Calu3 (cell line): Measurements from ENCODE around the gene B9D2. TPM values are rescaled to one million over a fixed set of nuclear protein-coding genes. Genes with fewer than 3 reads are reported as not detected.

Source experiments
- BruUV-seq: library from RNA; stranded (reverse); fragments of 400-500 nt; replicated peaks from 2 replicates; lab custom pipeline; 2021; lab: Mats Ljungman, UMichigan
- CTCF ChIA-PET: fragments of 300-600 bp; sonication (Branson Sonifier 250); formaldehyde crosslinking; loops from one replicate; lab custom pipeline; 2022; ENCODE audit warnings: antibody characterized with exemption; lab: Charles Lee
- DNase-seq: peaks from one replicate; pipeline ENCODE4 v3.0.0; 2022
- H3K27ac Mint-ChIP-seq: one replicate; pipeline ENCODE4 v1.8.0; 2022; ENCODE audit warnings: mixed read lengths; ENCODE audit not compliant: unreplicated experiment
- H3K27me3 Mint-ChIP-seq: one replicate; pipeline ENCODE4 v1.8.0; 2022; ENCODE audit warnings: mixed read lengths; ENCODE audit not compliant: unreplicated experiment
- H3K36me3 Mint-ChIP-seq: one replicate; pipeline ENCODE4 v1.8.0; 2022; ENCODE audit warnings: mild to moderate bottlenecking, moderate library complexity, mixed read lengths; ENCODE audit not compliant: insufficient read depth, unreplicated experiment
- H3K4me1 Mint-ChIP-seq: one replicate; pipeline ENCODE4 v1.8.0; 2022; ENCODE audit warnings: mild to moderate bottlenecking, low read depth, mixed read lengths; ENCODE audit not compliant: unreplicated experiment
- H3K4me3 Mint-ChIP-seq: one replicate; pipeline ENCODE4 v1.8.0; 2022; ENCODE audit warnings: mild to moderate bottlenecking, low read depth, moderate library complexity, mixed read lengths; ENCODE audit not compliant: unreplicated experiment
- H3K9me3 Mint-ChIP-seq: one replicate; pipeline ENCODE4 v1.8.0; 2022; ENCODE audit warnings: low read depth, mixed read lengths; ENCODE audit not compliant: unreplicated experiment
- CTCF ChIP-seq: fragments of 200-600 bp; IDR thresholded peaks from one replicate; pipeline ENCODE4 v1.8.0; 2022; ENCODE audit warnings: antibody characterized with exemption; ENCODE audit not compliant: unreplicated experiment
- intact Hi-C: fragments of 100-400 bp; cut with micrococcal nuclease; formaldehyde crosslinking; loops from one replicate; pipeline ENCODE4 v1.10.0; 2022; ENCODE audit not compliant: unreplicated experiment
- total RNA-seq: library from RNA; stranded (reverse); gene quantifications from 2 replicates; pipeline ENCODE4 v1.2.3, GENCODE V29; 2022

Gene B9D2
- total RNA-seq, 1 experiment from 2014 or later = 6.4 TPM

- H3K36me3 Mint-ChIP-seq = peaks cover 81% of the 10 kb centered on the region
- no peak for TF ChIP-seq CTCF
- CTCF ChIA-PET = no interaction called here
These were observed 39.7 kb downstream of the B9D2 start for GRCh38 chr19:41324231-41324702.

GRCh38 chr19:41323430-41324125, 40.4 kb downstream of the B9D2 start:
- Mint-ChIP-seq H3K36me3 (peaks cover 76% of the 10 kb centered on the region), H3K4me1 (peaks cover 50% of the 10 kb centered on the region), H3K4me3 (no peak overlapping the region), H3K27me3 (no peaks in the 10 kb centered on the region), H3K27ac (peak overlapping the region; percentile 42), H3K9me3 (no peaks in the 10 kb centered on the region)
- CTCF ChIA-PET = no interaction called here
- intact Hi-C loops = no loop called here
- no TSS peak for BruUV-seq
- no peak for TF ChIP-seq CTCF
- DNase-seq = peak; percentile 55

More at GRCh38 chr19:41324231-41324702, 39.7 kb downstream of the B9D2 start:
- Mint-ChIP-seq H3K9me3 (no peaks in the 10 kb centered on the region), H3K27me3 (no peaks in the 10 kb centered on the region), H3K4me3 (peak overlapping the region; percentile 63), H3K4me1 (peaks cover 50% of the 10 kb centered on the region), H3K27ac (peak overlapping the region; percentile 90)
- intact Hi-C loops = no loop called here
- DNase-seq = no peak
- BruUV-seq = TSS peak; percentile 42

GRCh38 chr19:41323023-41323422, 40.9 kb downstream of the B9D2 start:
- H3K36me3 Mint-ChIP-seq = peaks cover 71% of the 10 kb centered on the region
- CTCF ChIA-PET = no interaction called here
- BruUV-seq = no TSS peak
- intact Hi-C loops = no loop called here
- H3K4me3 Mint-ChIP-seq = no peak overlapping the region
- TF ChIP-seq CTCF = no peak
- H3K9me3 Mint-ChIP-seq = no peaks in the 10 kb centered on the region
- peaks cover 50% of the 10 kb centered on the region for H3K4me1 Mint-ChIP-seq
- DNase-seq = no peak
- H3K27me3 Mint-ChIP-seq = no peaks in the 10 kb centered on the region
- H3K27ac Mint-ChIP-seq = peak overlapping the region; percentile 11

- CTCF ChIA-PET = interaction anchor here (0.5 to 1.5 kb wide), 4 partner anchors 29 to 498 kb away, joined by 3 to 11 read pairs (median 6); partner anchors contain the start of gene DMAC2
- intact Hi-C loops = no loop called here
- Mint-ChIP-seq H3K36me3 (peaks cover 73% of the 10 kb centered on the region), H3K4me3 (no peak overlapping the region), H3K9me3 (no peaks in the 10 kb centered on the region), H3K27me3 (no peaks in the 10 kb centered on the region), H3K27ac (peak overlapping the region; percentile 11), H3K4me1 (peaks cover 50% of the 10 kb centered on the region)
- TF ChIP-seq CTCF = no peak
- no peak for DNase-seq
- BruUV-seq = no TSS peak
These were observed 41.5 kb downstream of the B9D2 start for GRCh38 chr19:41322451-41322850.
